H7 (cell line): Measurements from ENCODE around the gene TMCC2. TPM values are rescaled to one million over a fixed set of nuclear protein-coding genes. Genes with fewer than 3 reads are reported as not detected.
A peak's percentile ranks its signal among the peaks of the same experiment; 100 is the strongest.

Experiments used
- DNase-seq: peaks from one replicate; pipeline ENCODE4 v3.0.0; 2012
- H3K27me3 ChIP-seq: 2 replicates; pipeline ENCODE4 v1.6.0; 2011; ENCODE audit warnings: mild to moderate bottlenecking, low read length; ENCODE audit not compliant: control insufficient read depth, insufficient read depth
- H3K36me3 ChIP-seq: replicated peaks from 2 replicates; pipeline ENCODE4 v1.5.1; 2011; ENCODE audit warnings: low read length; ENCODE audit not compliant: control insufficient read depth, insufficient read depth
- H3K4me3 ChIP-seq: 2 replicates; pipeline ENCODE4 v1.5.1; 2011; ENCODE audit warnings: low read depth, mild to moderate bottlenecking, control low read depth, low read length, moderate library complexity; ENCODE audit not compliant: insufficient read depth
- total RNA-seq: library from RNA; depleted of rRNA; stranded (reverse); fragments of >200 nt; shearing (Covaris generic); gene quantifications from 2 replicates; pipeline ENCODE4 v1.2.3, GENCODE V29; 2014; rRNA removed

TMCC2 gene
- total RNA-seq, 1 experiment from 2014 or later: 13.6 TPM

DNA sequence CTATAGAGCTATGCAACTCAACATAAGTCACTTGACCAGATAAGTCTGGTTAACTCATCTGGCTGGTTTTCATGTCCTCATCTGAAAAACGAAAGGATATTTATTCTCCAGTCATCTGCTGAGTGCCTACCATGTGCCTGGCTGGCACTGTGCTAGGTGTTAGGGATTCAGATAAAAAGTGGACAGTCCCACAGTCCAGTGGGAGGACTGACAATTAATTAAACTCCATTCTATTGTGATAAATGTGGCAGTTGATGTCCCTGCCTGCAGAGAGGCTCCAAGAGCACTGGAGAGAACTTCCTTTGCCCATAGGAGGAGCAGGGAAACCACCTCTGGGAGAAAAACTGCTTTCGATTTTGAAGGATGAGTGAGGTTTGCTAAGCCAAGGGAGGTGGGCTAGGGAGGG, 88.4 kb downstream of the TMCC2 start:
- peaks cover 6% of the 10 kb centered on the region; the same call in 1 of the 2 replicates for H3K27me3 ChIP-seq
- DNase-seq: no peak
- H3K4me3 ChIP-seq: no peak overlapping the region
- H3K36me3 ChIP-seq: peaks cover 5% of the 10 kb centered on the region

DNA sequence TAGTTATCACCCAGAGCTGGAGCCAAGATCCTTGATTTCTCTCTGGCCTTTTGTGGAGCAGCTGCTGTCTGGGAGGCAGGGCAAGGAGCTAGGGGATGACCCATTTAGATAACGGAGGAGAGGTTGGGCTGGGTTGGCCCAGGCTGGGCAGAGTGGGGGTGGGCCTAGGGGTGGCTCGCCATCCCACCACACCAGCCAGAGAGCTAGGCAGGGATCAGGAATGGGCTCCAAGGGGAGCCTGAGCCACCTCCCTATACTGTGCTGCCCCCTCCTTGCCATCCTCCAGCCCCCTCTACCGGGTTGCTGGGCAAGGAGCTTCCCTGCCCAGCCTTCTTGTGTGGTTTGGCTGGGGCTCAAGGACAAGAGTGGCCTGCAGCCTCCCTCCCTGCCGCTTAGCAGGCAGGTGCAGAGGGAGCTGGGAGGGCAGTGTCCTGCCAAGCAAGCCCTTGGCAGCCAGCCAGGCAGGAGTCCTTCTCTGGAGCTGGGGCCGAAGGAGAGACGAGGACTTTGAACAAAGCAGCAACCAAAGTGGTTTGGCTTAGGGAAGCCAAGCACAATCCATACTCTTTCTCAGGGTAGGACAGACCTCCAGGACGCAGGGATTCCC, 89.7 kb downstream of the TMCC2 start:
- H3K27me3 ChIP-seq: peaks cover 6% of the 10 kb centered on the region; the same call in 1 of the 2 replicates
- no peak overlapping the region for H3K4me3 ChIP-seq
- H3K36me3 ChIP-seq: no peaks in the 10 kb centered on the region; the same call in 1 of the 2 replicates
- peak; percentile 60 for DNase-seq

DNA sequence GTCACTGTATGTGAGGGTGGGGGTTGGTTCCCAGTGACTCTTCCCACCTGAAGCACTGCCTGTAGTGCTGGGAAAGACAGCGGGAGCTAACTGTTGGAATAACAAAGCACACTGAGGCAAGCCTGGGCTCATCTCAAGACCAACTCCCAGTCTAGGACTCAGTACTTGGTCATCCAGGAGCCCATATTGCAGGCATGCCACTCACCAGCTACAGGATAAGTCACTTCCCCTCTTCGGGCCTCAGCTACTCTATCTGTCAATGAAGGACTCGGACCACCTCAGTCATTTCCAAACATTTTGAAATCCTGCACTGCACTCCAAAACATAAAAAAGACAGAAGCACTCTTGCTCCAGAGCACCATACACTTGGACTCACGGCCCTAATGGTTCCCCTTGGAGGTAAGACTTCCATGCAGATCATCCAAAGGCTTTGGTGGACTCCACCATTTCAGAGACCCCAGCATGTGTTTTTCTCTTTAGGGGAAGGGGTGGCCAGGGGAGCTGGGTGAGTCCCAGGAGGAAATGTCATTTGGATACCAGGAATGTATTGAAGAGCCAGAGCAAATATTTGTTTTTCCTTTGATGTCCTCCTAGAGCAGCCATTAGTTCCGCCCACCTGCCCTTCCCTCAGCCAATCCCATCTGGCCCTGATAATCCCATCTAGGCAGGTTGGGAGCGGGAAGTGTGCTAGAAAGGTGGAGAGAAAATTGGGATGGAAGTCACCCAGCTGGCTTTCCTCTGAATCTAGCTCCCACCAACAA, 90.7 kb downstream of the TMCC2 start:
- Histone ChIP-seq H3K27me3 (peaks cover 6% of the 10 kb centered on the region; the same call in 1 of the 2 replicates), H3K36me3 (no peaks in the 10 kb centered on the region; the same call in 1 of the 2 replicates), H3K4me3 (no peak overlapping the region)
- DNase-seq: peak; percentile 73

DNA sequence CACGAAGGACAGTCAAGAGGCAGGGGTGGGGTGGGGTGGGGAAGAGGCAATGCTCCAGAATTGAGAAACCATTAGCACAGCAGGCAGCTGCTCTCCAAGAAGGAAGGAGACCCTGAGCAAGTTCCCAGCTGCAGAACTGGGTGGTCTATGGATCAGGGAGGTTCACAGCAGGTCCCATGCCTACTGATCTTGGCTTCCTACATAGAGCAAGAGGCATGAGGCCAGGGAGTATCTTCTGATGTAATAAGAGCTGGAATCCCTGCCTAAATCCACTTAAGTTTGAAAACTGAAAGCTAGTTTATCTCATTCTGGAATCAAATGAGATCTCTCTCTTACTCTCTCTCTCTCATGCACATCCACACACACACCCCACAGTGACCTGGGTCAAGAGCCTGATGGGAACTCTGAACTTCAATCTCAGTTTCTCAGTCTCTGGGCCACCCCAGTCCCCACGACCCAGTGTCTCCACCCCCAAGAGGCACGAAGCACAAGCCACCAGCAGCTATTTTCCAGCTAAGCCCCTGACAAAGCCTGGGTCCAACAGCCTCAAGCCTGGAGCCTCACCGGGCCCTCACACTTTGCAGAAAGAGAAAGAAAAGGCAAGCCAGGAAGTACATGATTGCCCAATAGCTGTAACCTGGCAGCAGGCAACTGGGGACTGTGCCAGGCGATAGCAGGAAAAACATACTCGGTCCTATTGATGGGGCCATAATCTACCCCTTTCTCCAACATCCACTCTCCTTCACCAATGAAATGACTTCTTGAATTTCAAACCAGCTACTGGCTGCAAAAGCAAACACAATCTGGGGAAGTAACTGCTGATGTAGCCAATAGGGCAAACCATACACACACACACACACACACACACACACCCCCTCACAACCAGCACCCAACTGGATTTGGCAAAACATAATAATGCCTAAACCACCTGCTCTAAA, 91.6 kb downstream of the TMCC2 start:
- DNase-seq: no peak
- Histone ChIP-seq H3K4me3 (peak overlapping the region; percentile 11), H3K36me3 (no peaks in the 10 kb centered on the region; the same call in 1 of the 2 replicates), H3K27me3 (peaks cover 6% of the 10 kb centered on the region; the same call in 1 of the 2 replicates)

DNA sequence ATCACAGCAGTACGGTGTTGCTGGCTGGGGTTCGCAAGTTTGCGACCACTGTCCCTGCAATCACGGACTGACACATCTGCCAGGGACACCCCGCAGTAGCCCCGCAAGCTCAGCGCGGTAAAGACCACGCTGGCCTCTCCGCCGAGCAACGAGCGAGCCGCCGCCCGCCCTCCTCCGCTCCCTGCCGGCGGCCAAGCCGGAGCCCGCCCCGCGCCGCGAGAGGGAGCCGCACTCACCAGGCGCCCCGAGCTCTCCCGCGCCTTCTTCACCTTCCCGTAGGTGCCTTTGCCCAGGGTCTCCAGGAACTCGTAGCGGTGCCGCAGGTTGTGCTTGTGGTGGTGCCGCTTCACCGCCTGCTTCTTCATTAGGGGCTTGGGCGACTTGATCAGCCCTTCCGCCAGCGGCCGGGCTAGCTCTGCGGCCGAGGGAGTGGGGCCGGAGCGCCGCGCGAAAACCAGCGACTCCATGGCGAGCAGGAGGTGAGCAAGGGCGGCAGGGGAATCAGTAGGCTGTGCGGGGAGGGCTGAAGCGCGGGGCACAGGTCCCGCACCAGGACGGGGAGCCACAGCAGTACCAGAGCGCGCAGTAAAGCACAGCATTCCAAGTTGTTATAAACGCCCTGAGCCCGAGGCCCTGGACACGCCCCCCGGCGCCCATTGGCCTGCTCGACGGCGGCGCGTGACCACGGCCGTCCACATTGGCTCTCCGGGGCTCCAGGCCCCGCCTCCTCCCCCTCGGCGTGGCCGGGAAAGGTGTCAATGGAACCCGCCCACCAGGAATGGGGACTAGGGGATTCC, 93.6 kb downstream of the TMCC2 start, which contains the start of gene NUAK2:
TSS of gene NUAK2 (minus strand) at position 584 of the 797 bp plus-strand sequence. CDS start at position 467, 117 bp downstream.
- peaks cover 6% of the 10 kb centered on the region; the same call in 1 of the 2 replicates for H3K27me3 ChIP-seq
- peak within 1 kb of the TSS; percentile 93 for H3K4me3 ChIP-seq
- no peaks in the 10 kb centered on the region; the same call in 1 of the 2 replicates for H3K36me3 ChIP-seq
- peak; percentile 99 for DNase-seq

DNA sequence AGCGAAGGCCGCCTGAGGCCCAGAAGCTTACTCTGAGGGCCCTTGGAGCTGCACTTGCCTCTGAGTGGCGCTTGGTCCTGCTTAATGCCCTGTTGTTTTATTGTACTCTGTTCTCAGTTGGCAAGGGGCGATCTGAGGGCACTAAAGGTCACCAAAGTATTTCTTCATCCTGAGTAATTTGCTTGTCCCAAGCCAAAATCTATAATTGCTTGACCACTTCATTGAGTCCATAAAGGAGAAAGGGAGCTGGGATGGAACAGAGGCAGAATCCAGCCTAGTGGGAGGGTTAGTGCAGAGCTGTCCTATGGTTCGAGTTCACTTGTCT, 94.2 kb downstream of the TMCC2 start:
- DNase-seq: no peak
- H3K27me3 ChIP-seq: peaks cover 6% of the 10 kb centered on the region; the same call in 1 of the 2 replicates
- no peaks in the 10 kb centered on the region; the same call in 1 of the 2 replicates for H3K36me3 ChIP-seq
- no peak overlapping the region for H3K4me3 ChIP-seq

Other genes starting within 250 kb of the TMCC2 start
- gene CNTN2, start 184.7 kb upstream of the TMCC2 start, total RNA-seq: not detected in 2 replicates
- gene TMEM81, start 143.5 kb upstream of the TMCC2 start, total RNA-seq: 1.9 and 2.6 TPM in 2 replicates
- 21.7 and 24.6 TPM in 2 replicates for gene RBBP5, start 106.0 kb upstream of the TMCC2 start, total RNA-seq
- 10.9 and 13.9 TPM in 2 replicates for gene DSTYK, start 16.2 kb upstream of the TMCC2 start, total RNA-seq
- 9.2 and 9.8 TPM in 2 replicates for gene NUAK2, start 93.8 kb downstream of the TMCC2 start, total RNA-seq
- gene KLHDC8A, start 129.0 kb downstream of the TMCC2 start, total RNA-seq: 2.3 and 5.0 TPM in 2 replicates
- 19.4 and 25.1 TPM in 2 replicates for gene LEMD1, start 194.1 kb downstream of the TMCC2 start, total RNA-seq
- 6.7 and 9.0 TPM in 2 replicates for gene BLACAT1, start 228.1 kb downstream of the TMCC2 start, total RNA-seq